NCI-H446 treated with DMSO at 0.1 percent for 48 hours (cell line): Measurements from ENCODE around the gene ATP1A4.

ENCODE experiments used
- DNase-seq: peaks from one replicate; lab custom pipeline; 2025; lab: John Stamatoyannopoulos, UW

The ATP1A4 gene

DNA sequence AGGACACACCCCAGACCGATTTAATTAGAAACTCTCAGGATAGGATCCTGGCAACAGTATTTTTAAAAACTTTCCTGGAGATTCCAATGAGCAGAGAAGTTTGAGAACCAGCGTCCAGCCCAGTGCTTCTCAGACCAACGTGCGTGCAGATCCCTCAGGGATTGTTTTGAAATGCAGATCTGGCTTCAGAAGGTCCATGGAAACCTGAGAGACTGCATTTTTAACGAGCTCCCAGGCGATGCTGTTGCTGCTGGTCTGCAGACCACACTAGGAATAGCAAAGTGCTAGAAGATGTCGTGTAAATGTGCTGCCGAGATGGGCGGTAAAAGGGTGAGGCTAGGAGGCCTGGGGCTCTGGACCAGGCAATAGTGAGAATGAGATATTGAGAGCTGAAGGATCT, 20.6 kb downstream of the ATP1A4 start:
- no peak for DNase-seq

GRCh38 chr1:160177231-160177630, 25.8 kb downstream of the ATP1A4 start:
- no peak for DNase-seq

DNA sequence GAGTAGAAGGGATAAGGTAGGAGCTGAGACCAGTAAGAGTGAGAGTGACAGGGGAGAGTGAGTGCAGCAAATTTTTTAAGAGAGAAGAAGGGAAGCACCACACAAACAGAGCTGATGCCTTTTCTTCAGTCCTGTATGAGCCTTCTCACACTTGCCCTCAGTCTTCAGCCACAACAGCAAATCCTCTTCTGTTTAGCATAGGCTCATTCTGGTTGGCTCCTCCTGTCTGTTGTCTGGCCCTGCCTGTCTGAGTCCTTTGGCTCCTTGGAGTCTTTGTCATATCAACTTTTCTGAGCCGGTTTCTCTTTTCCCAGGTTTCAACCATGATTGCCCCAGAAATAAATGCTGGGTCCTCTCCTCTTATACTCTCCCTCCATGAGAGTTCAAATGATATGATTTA, 26.3 kb downstream of the ATP1A4 start:
- no peak for DNase-seq

GRCh38 chr1:160178731-160179130, 27.3 kb downstream of the ATP1A4 start:
- DNase-seq: no peak

- no peak for DNase-seq
Measured at GRCh38 chr1:160179336-160179735, 27.9 kb downstream of the ATP1A4 start.

- no peak for DNase-seq
Measured at GRCh38 chr1:160186246-160186645, 34.8 kb downstream of the ATP1A4 start.

DNA sequence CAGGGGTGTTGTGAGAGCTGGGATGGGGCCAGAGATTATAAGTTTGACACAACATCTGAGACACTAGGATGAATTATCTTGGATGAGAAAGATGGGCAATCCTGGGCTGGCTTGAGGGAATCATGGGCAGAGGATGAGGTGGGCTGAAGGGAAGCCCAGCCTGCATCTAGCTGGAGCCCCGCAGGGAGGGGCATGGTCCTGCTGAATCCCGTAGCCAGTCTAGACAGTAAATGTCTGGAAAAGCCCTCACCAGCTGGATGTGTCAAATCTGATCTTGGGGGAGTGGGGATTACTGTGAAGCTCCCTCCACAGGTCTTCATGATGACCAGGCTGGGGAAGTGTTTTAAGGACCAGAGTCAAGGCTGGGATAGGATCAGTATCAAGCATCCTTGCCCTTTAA, 35.3 kb downstream of the ATP1A4 start:
- DNase-seq: no peak

DNA sequence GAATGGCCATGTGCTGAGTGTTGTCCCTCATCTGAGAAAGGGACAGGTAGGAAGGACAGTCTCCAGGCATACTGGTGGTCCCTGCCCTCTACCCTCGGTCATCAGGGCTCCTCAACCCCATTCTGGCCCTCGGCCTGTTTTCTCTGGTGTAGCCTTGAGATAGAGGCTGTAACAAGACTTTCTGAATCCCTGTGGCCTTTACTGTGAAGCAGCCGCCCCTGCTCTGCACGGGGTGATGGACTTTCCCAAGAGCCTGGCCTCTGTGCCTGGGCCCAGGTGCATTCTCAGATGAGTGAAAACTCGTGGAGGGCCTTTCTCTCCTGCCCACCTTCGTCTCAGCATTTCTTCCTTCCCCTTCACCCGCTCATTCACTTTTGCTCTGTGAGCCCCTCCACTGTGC, 36.0 kb downstream of the ATP1A4 start:
- no peak for DNase-seq

GRCh38 chr1:160188341-160188740, 36.9 kb downstream of the ATP1A4 start:
- no peak for DNase-seq

GRCh38 chr1:160189649-160190625, 38.5 kb downstream of the ATP1A4 start, which contains the start of gene CASQ1:
TSS of gene CASQ1 (plus strand) at chr1:160190575. CDS start at chr1:160190752, 177 bp downstream.
- peak; percentile 39 for DNase-seq

DNA sequence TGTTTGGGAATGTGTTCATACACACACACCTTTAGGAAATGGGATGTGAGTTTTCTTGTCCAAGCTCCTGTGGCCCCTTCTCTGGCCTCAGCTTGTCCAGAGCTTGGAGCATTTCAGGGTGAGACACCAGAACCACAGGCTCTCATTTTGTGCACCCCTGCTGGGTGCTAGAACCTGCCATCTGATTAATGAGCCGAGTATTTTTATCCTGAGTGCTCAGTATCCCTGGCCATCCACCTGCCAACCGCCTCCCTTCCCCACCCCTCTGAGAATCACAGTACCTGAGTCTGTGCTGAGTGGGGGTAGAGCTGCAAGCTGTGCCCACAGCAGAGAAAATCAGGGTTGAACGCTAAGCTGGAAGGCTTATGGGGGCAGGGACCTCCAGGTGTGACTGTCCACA, 40.4 kb downstream of the ATP1A4 start:
- no peak for DNase-seq

DNA sequence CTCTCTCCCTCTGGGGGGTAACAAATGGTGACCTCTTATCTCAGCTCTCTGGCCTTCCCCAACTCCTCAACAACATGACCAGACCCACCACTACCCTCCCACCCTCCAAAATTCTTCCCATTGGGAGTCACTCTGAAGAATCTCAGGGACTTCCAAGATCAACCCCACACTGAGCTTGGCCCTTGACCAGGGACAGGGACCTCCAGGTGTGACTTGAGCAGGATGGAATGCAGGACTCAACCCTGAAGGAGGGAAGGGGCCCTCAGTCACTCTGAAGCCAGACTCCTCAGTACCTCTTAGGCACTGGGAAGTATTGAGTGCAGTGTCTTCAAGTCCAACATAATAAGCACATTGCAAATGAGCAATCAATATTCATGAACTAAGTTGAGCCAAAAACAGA, 40.8 kb downstream of the ATP1A4 start:
- no peak for DNase-seq

DNA sequence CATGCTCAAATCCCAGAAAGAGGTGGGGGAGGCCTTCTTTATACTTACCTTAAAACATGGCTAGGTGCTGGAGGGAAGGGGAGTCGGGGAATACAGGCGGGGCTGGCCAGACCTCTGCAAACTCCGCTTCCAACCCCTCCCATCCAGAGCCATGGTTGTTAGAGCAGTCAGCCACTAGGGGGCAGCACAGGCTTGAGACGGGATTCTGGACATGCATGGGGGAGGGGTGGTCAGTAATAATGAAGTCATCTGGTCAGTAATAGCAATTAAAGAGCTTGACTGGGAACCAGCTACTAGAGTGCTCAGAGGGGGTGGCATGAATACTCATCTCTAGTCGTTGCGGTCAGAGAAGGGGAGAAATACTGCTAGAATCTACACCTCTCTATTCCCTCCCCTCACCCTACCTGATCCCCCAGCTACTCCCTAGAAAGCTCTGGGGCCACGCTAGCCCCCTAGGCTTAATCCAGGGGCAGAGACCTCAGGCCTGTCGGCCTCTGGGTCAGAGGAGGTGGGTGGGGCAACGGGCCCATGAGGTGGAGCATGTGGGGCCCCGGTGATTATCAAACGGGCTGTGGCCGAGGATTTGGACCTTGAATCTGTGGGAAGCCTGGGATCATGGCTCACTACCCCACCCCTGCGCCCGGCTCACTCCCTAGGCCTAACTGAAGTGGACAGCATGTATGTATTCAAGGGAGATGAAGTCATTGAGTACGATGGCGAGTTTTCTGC, 41.9 kb downstream of the ATP1A4 start:
- DNase-seq: peak; percentile 61

DNA sequence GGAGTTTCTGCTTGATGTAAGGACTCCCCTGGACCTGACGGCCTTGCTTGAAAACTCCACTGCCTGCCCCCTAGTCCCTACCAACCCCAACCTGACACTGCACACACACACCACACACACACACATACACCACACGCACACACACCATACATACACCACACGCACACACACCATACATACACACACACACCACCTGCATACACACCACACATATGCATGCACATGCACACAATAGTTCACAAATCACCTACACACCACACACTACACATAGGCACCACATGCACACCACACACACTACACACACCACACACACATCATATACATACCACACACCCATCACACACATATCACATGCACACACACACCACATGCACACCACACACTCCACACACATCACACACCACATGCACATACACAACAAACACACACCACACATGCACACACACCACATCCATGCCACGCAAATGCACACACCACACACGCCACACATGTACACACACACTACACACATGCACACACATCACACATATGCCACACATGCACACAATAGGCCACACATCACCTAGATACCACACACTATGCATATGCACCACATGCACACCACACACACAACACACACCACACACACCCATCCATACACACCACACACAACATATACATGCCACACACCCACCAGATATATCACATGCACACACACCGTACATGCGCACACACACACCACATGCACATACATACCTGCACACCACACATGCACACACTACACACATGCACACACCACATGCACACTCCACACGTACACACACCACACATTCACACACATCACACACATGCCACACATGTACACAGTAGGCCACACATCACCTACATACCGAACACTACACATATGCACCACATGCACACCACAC, 42.7 kb downstream of the ATP1A4 start:
- no peak for DNase-seq

- DNase-seq: no peak
Measured at GRCh38 chr1:160194737-160195059, 43.3 kb downstream of the ATP1A4 start.

DNA sequence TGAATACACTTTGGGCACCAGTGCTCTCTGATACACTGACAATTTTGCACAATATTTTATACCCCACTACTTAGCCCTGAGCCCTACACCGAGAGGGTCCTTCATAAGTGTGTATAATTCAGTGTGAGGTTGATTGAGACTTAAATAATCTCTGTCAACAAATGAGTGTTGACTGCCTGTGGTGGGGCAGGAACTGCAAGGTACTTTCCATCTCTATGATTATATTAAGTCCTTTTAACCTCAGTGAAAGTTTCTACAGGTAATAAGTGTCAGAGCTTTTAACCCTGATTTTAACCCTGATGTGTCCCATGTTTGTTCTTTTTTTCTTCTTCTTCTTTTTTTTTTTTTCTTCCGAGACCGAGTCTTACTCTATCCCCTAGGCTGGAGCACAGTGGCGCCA, 44.7 kb downstream of the ATP1A4 start:
- DNase-seq: no peak

DNA sequence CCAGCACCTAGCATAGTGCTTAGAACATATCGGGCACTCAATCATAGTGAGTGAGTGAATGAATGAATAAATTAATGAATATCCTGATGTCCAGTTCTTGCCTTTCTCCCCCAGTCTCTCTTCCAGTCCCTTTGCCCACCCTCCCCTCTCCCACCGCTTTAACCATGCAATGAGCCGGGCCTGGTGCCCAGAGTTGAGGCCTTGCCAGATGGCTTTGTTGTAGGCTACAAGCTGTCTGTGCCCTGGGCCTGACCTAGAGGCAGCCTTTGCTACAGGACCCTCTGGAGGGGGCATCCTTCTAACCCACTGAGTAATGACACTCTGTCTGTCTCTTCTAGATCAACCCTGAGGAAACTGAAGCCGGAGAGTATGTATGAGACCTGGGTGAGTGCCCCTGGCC, 45.8 kb downstream of the ATP1A4 start:
- no peak for DNase-seq

DNA sequence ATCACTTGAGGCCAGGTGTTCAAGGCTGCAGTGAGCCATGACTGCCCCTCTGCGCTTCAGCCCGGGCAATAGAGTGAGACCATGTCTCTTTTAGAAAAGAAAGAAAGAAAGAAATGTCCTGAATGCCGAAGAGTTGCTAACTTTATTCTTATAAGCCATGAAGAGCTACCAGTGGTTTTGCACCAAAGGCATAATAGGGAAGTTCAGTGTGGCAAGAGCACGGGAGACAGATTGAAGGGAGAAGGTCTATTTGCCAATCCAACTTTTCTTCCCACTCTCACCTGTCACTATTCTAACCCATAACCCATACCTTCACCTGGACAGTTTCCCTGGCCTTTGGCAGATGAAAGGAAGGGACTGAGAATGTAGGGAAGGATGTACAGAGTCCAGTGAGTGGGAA, 49.4 kb downstream of the ATP1A4 start:
- no peak for DNase-seq

- DNase-seq: no peak
Measured at GRCh38 chr1:160204526-160205241, 53.3 kb downstream of the ATP1A4 start.

- DNase-seq: no peak
Measured at GRCh38 chr1:160205242-160206035, 54.0 kb downstream of the ATP1A4 start, which contains the start of gene PEA15. TSS of gene PEA15 (plus strand) at chr1:160205384. CDS start at chr1:160211545, 6,161 bp downstream.

DNA sequence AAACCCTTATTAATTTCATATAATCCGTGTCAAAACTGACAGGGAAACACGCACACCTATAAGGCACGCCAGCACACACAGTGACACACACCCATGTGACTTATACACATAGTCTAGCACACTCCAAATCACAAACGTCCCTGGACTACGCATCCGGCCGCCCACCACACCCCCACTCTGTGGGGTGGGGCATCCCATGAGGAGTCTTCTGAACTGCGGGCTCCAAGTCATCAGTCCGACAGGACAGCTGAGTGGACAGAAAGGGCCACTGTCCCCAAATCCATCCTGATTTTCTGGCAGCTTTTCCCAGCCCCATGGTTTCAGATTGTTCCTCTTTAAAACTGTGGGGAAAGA, 54.6 kb downstream of the ATP1A4 start:
- DNase-seq: no peak
